Effector memory CD4-positive, alpha-beta T cell (primary cell): ENCODE measurements around the gene UBE2QL1.

Experiments used
- DNase-seq, 3 donors: peaks; one replicate each; pipeline ENCODE4 v3.0.0-alpha.2; 2020
- H3K27ac ChIP-seq: 2 replicates; pipeline ENCODE4 v1.7.0; 2013; ENCODE audit warnings: mild to moderate bottlenecking, low read length, moderate library complexity; ENCODE audit not compliant: insufficient read depth, poor library complexity, severe bottlenecking
- H3K27me3 ChIP-seq: replicated peaks from 2 replicates; pipeline ENCODE4 v1.7.0; 2013; ENCODE audit warnings: mild to moderate bottlenecking, low read length; ENCODE audit not compliant: insufficient read depth, control insufficient read depth, poor library complexity, severe bottlenecking
- H3K36me3 ChIP-seq: 2 replicates; pipeline ENCODE4 v1.7.0; 2013; ENCODE audit warnings: mild to moderate bottlenecking, low read length, moderate library complexity; ENCODE audit not compliant: control insufficient read depth, insufficient read depth
- H3K4me1 ChIP-seq: 2 replicates; pipeline ENCODE4 v1.7.0; 2013; ENCODE audit warnings: low read length, mild to moderate bottlenecking; ENCODE audit not compliant: control insufficient read depth, insufficient read depth, poor library complexity, severe bottlenecking
- H3K4me3 ChIP-seq: 2 replicates; pipeline ENCODE4 v1.7.0; 2013; ENCODE audit warnings: low read length, low read depth, mild to moderate bottlenecking; ENCODE audit not compliant: insufficient read depth, poor library complexity, severe bottlenecking
- H3K9me3 ChIP-seq: 2 replicates; pipeline ENCODE4 v1.7.0; 2013; ENCODE audit warnings: mild to moderate bottlenecking, low read length, moderate library complexity; ENCODE audit not compliant: control insufficient read depth

Gene UBE2QL1

DNA sequence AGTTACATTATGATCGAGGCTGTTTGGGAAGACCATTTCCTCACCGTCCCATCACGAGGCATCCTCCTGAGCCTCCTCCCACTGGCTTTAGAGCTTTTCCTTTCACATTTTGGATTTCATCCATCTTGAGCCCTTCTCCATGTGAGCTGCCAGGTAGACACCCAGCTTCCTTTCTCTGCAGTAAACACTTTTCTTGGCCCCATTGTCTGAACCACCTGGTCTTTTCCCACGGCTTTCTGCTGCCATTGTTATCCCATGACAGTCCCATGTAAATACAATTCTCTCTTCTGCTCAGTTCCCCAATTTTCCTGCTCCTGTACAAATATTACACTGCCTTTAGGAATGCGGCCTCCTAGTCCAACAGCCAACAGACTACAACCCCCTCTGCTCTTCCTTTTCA lies 24.1 kb downstream of the UBE2QL1 start:
- DNase-seq: no peak
- Histone ChIP-seq H3K4me1 (no peaks in the 10 kb centered on the region), H3K27me3 (no peaks in the 10 kb centered on the region), H3K36me3 (no peaks in the 10 kb centered on the region), H3K9me3 (no peaks in the 10 kb centered on the region), H3K4me3 (no peak overlapping the region), H3K27ac (no peak overlapping the region)

DNA sequence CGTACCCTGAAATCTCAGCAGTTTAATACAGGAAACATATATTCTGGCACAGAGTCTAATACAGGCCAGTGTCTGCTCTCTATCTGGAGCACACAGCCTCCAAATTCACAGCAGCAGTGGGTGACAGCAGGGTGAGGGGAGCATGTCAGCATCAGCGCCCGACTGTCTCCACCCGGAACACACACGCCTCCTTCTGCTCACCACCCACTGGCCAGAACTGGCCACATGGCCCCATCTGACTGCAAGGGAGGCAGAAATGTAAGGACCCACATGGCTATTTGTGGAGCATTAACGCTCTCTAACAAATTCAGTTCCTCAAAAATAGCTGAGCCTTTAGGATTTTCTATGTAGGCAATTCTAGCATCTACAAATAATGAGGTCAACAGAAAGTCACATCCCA lies 24.6 kb downstream of the UBE2QL1 start:
- no peaks in the 10 kb centered on the region for H3K27me3 ChIP-seq
- no peak for DNase-seq
- H3K4me3 ChIP-seq: no peak overlapping the region
- no peak overlapping the region for H3K27ac ChIP-seq
- H3K4me1 ChIP-seq: no peaks in the 10 kb centered on the region
- H3K9me3 ChIP-seq: no peaks in the 10 kb centered on the region
- H3K36me3 ChIP-seq: no peaks in the 10 kb centered on the region

GRCh38 chr5:6475626-6476312 lies 27.1 kb downstream of the UBE2QL1 start:
- no peaks in the 10 kb centered on the region for H3K9me3 ChIP-seq
- no peaks in the 10 kb centered on the region for H3K27me3 ChIP-seq
- H3K36me3 ChIP-seq: no peaks in the 10 kb centered on the region
- DNase-seq: no peak
- no peaks in the 10 kb centered on the region for H3K4me1 ChIP-seq
- no peak overlapping the region for H3K4me3 ChIP-seq
- H3K27ac ChIP-seq: no peak overlapping the region

GRCh38 chr5:6476313-6476661 lies 27.6 kb downstream of the UBE2QL1 start:
- no peaks in the 10 kb centered on the region for H3K27me3 ChIP-seq
- DNase-seq: no peak
- H3K27ac ChIP-seq: no peak overlapping the region
- no peaks in the 10 kb centered on the region for H3K4me1 ChIP-seq
- no peaks in the 10 kb centered on the region for H3K9me3 ChIP-seq
- H3K4me3 ChIP-seq: no peak overlapping the region
- no peaks in the 10 kb centered on the region for H3K36me3 ChIP-seq

DNA sequence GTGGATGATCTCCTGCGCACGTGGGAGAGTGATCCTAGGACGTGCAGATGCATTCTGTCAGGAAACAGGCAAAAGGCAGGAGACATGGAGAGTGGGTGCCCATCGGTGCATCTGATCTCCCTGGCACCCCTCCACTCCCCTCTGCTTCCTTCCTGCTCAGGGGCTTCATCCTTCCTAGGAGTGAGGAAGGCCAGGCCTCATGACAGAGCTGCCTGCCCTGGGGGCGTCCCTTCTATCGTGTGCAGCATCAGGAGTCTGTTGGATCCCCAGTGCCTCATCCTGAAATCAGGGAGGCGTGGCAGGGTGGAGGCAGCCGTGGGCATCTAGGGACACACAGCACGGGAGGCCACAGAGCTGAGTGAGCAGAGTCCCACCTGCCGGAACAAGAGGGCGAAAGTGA lies 30.1 kb downstream of the UBE2QL1 start:
- no peaks in the 10 kb centered on the region for H3K4me1 ChIP-seq
- H3K27ac ChIP-seq: no peak overlapping the region
- no peak for DNase-seq
- H3K4me3 ChIP-seq: no peak overlapping the region
- no peaks in the 10 kb centered on the region for H3K36me3 ChIP-seq
- H3K27me3 ChIP-seq: no peaks in the 10 kb centered on the region
- H3K9me3 ChIP-seq: no peaks in the 10 kb centered on the region

DNA sequence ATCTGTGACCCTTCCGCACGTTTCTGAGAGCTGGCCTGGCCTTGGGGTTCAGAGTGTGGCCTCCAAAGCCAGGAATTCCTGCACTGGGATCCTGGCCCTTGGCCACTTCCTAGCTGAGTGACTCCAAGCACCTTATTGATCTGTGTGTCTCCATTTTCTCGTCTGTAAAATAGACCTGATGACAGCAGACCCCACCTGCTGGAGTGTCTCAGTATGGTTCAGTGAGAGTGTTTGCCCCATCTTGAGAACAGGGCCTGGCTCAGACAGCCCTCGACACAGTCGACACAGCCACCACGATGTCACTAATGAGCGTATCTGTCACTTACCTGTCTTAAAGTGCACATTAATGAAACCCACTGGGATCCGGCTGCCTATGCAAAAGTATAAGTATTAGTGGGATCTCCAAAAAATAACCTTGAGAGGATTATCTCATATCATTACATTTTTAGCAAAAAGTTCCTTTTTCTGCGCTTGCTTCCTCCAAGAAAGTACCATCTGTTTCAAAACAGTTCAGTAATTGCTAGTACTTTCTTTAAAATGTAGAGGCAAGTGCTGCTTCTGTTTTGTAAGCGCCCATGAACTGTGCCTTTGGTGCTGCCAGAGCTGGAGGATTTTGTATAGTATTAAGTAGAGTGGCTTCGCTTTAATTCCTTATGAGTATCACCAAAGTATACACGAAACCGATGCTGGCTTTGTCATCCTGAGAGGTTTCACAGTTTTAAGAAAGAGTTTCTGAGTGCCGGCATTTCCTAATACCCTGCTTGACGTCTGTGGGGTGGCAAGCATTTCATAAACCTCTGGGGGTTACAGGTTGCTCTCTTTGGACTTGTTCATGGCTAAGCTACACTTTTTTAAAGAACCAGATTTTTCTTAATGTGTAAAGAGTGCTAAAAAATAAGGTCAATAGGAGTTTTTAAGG lies 31.7 kb downstream of the UBE2QL1 start:
- Histone ChIP-seq H3K4me3 (no peak overlapping the region), H3K36me3 (no peaks in the 10 kb centered on the region), H3K27me3 (no peaks in the 10 kb centered on the region), H3K27ac (no peak overlapping the region), H3K4me1 (no peaks in the 10 kb centered on the region), H3K9me3 (no peaks in the 10 kb centered on the region)
- no peak for DNase-seq

- Histone ChIP-seq H3K4me3 (no peak overlapping the region), H3K9me3 (no peaks in the 10 kb centered on the region)
- DNase-seq: no peak
These were observed 34.1 kb downstream of the UBE2QL1 start for GRCh38 chr5:6482735-6483134.

GRCh38 chr5:6483880-6484382 lies 35.3 kb downstream of the UBE2QL1 start:
- Histone ChIP-seq H3K9me3 (no peaks in the 10 kb centered on the region), H3K27ac (no peak overlapping the region), H3K4me3 (no peak overlapping the region), H3K36me3 (no peaks in the 10 kb centered on the region), H3K4me1 (no peaks in the 10 kb centered on the region), H3K27me3 (no peaks in the 10 kb centered on the region)
- no peak for DNase-seq

More at GRCh38 chr5:6482735-6483134, 34.1 kb downstream of the UBE2QL1 start:
- Histone ChIP-seq H3K36me3 (no peaks in the 10 kb centered on the region), H3K27ac (no peak overlapping the region), H3K27me3 (no peaks in the 10 kb centered on the region), H3K4me1 (no peaks in the 10 kb centered on the region)

GRCh38 chr5:6484446-6484845 lies 35.8 kb downstream of the UBE2QL1 start:
- Histone ChIP-seq H3K4me3 (no peak overlapping the region), H3K36me3 (no peaks in the 10 kb centered on the region), H3K27ac (no peak overlapping the region), H3K4me1 (no peaks in the 10 kb centered on the region), H3K9me3 (no peaks in the 10 kb centered on the region), H3K27me3 (no peaks in the 10 kb centered on the region)
- no peak for DNase-seq

DNA sequence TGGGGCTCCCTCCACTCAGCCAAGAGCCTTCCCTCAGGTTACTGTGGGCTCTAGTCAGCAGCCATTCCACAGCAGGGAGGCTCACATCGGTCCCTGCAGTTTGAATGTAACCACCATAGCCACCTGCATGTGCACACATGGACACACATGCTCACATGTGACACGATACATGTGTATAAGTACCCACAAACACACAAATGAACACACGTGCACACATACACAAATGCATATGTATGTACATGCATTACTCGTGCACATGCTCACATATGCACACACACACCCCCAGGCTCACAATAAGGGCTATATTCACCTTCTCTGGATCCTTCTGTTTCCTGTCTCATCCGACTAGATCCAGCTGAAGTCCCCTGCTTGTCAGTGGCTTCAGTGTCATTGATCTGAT lies 36.2 kb downstream of the UBE2QL1 start:
- Histone ChIP-seq H3K4me1 (no peaks in the 10 kb centered on the region), H3K27ac (no peak overlapping the region), H3K9me3 (no peaks in the 10 kb centered on the region), H3K36me3 (no peaks in the 10 kb centered on the region), H3K4me3 (no peak overlapping the region), H3K27me3 (no peaks in the 10 kb centered on the region)
- no peak for DNase-seq
